HPDE6-E6E7 (cell line): ENCODE results near the gene MATK.
"Not testable (repeated sequence)": the region's sequence is repeated elsewhere in the genome, so short reads cannot be mapped to it uniquely, and the experiment has no call there.

Source experiments
- DNase-seq: peaks from one replicate; pipeline ENCODE4 v3.0.0; 2011; ENCODE audit warnings: missing footprints; ENCODE audit errors: extremely low spot score

MATK gene

GRCh38 chr19:3771000-3771905 is 14.9 kb downstream of the MATK start:
- DNase-seq, result no peak

- no peak for DNase-seq
Observed at GRCh38 chr19:3770136-3770999, 15.8 kb downstream of the MATK start.

DNA sequence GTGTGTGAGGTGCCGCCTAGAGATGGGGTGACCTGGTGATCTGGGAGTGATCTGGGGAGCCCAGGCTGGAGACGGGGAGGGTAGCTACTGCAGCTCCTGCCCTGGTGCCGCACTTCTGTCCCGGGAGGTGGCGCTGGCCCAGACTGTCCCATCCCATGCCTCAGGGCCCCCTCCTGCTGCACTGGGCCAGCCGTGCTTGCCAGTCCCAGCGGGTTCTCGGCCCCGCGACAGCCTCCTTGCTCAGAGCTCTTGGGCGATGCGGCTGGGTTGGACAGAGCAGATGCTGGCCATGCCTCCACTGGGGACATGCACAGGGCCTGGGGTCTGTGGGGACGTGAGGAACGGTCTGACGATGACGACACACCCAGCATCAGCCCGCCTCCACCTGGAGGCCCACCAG is 16.7 kb downstream of the MATK start:
- DNase-seq, result no peak

DNA sequence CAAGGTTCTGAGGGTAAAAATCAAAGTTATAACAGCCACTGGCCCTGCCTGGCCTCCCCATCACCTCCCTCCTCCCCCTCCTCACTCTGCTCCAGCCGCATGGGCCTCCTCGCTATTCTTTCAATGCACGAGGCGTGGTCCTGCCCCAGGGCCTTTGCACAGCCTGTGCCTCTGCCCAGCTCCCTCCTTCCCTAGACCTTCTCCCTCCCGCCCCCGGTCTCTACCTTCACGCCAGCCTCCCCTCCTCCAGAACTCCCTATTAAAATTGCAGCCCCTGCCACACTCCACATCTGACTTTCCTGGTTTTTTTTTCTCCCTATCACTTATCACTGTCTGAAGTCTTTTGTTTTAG is 17.5 kb downstream of the MATK start:
- no peak for DNase-seq

DNA sequence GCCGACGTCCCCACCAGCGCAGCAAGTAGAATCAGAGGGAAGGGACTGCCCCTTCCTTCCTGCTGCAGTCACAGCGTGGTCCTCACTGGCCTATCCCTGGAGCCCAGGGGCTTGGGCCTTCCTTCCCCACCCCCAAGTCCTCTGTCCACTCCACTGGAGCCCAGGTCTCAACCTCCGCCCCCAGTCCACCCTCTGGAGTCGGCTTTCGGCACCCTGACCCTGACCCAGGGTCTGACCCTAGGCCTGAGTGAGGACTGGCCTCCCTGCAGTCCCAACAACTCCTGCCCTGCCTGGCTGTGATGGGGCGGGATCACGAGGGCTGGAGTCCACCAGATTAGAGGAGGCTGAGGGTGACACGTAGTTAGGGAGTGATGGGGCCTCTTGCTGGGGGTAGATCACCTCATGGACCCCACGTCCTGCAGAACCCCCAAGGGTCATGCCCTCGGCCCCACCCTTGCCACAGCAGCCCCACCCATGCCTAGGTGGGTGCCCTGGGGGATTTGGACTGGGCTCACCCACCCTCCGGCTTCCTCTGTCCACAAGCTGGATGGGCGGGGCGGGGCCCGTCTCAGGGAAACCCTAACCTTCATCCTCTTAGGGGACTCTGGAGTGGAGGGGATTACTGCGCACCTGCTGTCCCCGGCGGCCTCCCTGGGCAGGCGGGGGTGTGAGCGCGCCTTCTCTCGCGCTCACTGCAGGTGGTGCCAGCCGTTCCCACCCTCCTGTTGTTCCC is 18.0 kb downstream of the MATK start:
- DNase-seq, result no peak

- DNase-seq, result no peak
Observed at GRCh38 chr19:3767050-3767449, 19.1 kb downstream of the MATK start.

DNA sequence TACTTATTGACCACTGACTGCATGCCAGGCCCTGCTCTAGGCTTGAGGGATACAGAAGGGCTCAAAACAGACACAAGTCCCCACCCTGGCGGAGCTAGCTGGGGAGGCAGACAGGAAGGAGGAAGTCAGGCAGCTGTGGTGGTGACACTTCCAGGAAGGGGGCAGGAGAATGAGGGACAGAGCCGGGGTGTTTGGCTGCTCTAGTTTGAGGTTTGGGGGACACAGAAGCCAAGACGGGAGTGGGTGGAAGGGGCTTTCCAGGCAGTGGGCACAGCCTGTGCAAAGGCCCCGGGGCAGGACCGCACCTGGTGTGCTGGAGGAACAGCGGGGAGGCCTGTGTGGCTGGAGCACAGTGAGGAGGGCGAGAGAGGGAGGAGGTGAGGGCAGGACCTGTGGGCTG is 19.7 kb downstream of the MATK start:
- no peak for DNase-seq

DNA sequence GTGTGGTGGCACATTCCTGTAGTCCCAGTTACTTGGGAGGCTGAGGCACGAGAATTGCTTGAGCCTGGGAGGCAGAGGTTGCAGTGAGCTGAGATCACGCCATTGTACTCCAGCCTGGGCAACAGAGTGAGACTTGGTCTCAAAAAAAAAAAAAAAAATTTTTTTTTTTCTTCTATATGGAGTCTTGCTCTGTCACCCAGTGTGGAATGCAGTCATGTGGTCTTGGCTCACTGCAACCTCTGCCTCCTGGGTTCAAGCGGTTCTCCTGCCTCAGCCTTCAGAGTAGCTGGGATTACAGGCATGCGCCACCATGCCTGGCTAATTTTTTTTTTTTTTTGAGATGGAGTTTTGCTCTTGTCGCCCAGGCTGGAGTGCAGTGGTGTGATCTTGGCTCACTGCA is 20.4 kb downstream of the MATK start:
- not testable (repeated sequence) for DNase-seq

DNA sequence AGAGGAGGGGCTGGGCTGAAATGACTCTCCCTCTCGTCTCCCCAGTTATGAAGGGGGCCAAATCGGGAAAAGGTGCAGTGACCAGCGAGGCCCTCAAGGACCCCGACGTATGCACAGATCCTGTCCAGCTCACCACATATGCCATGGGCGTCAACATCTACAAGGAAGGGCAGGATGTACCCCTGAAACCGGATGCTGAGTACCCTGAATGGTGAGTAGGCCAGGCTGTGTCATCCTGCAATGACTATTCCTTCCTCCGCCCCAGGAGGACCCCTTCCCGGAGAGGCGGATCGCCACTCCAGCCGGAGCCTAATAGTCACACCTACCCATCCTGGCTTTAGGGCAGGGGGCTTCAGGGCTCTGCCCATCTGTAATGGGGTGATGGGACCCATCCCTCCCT is 21.1 kb downstream of the MATK start:
- DNase-seq, result no peak

DNA sequence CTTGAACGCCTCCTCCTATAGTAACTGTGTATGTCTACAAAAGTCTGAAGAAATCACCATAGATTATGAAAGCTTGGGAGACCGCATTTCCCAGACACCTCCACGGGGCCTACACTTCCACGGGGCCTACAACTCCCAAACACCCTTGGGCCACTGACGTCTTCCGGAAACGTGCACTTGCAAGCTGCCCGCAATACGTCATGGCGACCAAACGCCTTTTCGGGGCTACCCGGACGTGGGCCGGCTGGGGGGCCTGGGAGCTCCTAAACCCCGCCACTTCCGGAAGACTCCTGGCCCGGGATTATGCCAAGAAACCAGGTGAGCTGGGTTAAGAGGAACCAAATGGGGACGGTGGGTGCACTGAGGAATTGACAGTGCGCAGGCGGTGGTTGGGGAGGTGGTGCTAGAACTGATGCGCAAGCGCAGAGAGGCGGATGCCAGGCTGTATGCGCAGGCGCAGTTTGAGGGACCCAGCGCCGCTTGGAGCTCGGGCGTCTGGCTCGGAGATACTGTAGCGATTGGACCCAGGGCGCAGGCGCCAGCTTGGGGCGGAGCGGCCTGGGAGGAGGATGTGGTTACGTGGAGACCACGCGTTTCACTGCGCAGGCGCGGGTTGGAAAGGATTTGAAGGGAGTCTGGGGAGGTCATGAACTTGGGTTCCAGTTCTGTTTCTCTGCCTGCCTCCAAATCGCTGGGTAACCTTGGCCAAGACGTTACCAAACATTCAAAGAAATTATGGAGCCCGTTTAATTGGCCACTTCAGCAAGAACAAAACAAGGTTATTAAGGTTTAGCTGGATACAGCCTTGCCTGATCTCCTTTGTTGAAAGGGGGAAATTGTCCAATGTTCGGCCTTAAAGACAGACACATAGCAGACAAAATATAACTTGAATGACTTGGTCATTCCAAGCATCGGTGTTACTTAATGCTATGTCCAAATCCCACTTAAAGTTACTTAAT is 23.4 kb downstream of the MATK start, which contains the start of gene MRPL54:
Gene MRPL54, plus strand, starts transcription at position 182 of the 959 bp plus-strand sequence. Its CDS starts 19 bp downstream, at position 201.
- DNase-seq, result peak; percentile 99

GRCh38 chr19:3762130-3762473 is 24.1 kb downstream of the MATK start:
- DNase-seq, result no peak

DNA sequence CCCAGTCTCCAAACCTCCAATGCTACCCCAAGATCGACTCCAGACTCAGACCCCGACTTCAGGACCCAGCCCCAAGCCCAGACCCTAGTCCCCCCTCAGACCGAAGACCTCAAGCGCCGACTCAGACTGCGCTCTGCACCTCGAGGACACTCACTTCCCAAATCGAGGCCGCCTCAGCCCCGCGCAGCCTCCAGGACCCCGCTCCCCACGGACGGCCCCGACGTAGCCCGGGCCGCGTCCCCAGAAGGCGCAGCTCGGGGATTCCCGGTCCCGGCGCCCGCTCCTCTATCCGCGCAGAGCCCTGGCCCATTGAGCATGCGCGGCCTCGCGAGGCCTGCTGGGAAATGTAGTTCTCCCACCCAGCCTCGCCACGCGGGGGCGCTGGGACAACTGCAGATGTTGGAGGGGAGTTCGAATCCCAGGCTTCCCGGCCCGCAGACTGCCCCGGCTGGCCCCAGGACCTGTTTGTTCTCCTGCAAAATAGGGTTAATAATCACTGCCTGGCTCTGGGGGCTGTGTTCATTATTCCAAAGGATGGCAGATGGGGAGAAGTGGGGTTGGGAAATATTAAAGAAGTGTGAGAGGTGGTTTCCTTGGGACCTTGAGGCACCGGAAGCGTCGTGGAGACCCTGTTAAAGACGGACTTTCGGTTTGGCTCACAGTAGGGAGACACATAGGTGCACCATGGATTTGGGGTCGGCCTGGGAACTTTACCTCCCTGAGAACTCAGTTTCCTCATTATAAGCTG is 24.6 kb downstream of the MATK start, which contains the start of gene APBA3:
Gene APBA3, minus strand, starts transcription at position 311 of the 748 bp plus-strand sequence. CDS start 1,428 bp downstream, outside the sequence.
- DNase-seq, result peak; percentile 80

DNA sequence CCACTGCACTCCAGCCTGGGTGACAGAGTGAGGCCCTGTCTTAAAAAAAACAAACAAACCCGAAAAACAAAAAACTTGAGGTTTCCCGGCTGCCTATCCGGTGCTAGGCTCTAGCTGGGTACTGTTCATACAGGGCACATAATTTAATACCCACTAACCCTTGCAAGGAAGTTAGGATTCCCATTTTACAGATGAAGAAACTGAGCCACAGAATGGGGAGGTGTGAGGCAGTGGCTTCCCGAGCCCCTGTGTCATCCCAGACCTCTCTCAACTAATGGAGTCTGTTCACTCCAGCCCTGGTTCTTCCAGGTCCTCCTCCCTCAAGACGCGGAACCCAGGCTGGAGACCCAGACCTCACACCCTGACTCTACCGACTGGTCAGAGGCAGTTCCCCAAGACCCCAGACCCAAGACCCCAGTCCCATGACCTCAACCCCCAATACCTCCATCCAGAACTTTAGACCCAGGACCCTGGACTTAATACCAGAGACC is 25.3 kb downstream of the MATK start:
- DNase-seq, result no peak

DNA sequence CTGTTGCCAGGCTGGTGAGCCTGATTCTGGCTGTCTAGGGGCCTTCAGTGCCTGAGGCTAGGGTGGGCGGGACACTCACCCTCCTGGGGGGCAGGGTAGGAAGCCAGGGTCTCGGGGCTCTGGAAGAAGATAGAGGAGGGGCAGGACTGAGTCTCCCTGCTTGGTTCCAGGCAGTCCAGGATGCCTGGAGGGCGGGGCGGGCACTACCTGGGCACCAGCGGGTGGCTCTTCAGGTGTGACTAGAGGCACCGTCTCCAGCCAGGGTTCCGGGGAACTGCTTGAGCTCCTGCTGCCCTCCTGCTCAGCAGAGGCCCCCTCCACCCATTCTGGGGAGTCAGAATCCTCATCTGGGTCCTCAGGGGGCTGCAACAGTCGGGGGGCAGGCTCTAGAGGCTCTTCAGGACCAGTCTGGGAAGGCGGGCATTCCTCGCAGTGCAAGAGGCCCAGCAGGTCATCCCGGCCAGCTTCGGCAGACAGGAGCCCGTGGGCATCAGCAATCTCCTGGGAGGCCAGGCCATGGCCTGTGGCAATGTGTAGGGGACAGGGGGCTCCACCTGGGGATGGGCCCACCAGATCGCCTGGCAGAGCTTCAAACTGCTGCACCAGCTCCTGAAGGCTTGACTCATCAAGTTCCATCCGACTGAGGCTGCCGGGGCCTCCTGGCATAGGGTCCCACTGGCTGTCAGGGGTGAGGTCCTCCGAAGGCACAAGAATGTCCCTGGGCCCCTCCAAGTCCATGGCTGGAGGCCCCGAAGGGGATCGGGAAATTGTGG is 26.5 kb downstream of the MATK start:
- no peak for DNase-seq

DNA sequence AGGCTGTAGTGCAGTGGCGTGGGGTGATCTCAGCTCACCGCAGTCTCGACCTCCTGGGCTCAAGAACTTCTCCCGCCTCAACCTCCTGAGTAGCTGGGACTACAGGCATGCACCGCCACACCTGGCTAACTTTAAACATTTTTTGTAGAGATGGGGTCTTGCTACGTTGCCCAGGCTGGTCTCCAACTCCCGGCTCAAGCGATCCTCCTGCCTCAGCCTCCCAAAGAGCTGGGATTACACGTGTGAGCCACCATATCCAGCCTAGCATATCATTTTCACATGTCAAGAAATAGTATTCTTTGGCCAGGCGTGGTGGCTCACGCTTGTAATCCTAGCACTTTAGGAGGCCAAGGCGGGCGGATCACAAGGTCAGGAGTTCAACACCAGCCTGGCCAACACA is 27.9 kb downstream of the MATK start:
- not testable (repeated sequence) for DNase-seq

DNA sequence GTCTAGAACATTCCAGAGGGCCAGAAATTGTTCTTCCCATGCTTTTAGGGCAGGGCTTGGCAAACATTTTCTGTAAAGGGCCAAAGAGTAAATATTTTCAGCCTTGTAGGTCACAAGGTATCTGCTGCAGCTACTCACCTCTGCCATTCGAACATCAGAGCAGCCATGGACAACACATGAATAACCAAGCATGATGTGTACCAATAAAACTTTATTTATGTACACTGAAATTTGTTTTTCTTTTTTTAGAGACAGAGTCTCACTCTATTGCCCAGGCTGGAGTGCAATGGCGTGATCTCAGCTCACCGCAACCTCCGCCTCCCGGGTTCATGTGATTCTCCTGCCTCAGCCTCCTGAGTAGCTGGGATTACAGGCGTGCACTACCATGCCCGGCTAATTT is 28.5 kb downstream of the MATK start:
- not testable (repeated sequence) for DNase-seq

GRCh38 chr19:3753631-3754410 is 32.4 kb downstream of the MATK start:
- no peak for DNase-seq

DNA sequence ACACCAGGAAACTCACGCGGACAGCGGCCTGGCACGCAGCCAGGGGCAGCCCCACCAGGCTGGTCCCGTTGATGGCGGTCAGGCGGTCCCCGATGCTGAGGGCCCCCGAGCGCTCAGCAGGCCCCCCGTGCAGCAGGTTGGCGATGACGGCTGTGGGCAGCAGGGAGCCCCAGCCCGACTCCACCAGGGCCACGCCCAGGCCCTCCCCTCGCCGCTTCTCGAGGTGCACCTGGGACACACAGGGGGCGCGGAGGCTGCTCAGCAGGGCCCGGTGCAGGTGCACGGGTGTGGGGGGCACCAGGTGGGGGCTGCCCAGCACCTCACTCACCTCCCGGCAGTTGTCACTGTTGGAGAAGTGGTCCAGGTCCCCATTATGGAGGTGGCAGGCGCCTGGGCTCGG is 33.7 kb downstream of the MATK start:
- no peak for DNase-seq
